Esophagus squamous epithelium (tissue), 5 donors: ENCODE data around the gene RIMBP2. TPM values are rescaled to one million over a fixed set of nuclear protein-coding genes. Genes with fewer than 3 reads are reported as not detected.

Experiments used
- DNase-seq: peaks from one replicate; lab custom pipeline; 2025; lab: John Stamatoyannopoulos, UW
- H3K27ac ChIP-seq, 4 donors: fragments of 200-600 bp; sonication (generic); one replicate each; pipeline ENCODE4 v1.5.1; 2016 to 2019; ENCODE audit warnings: mild to moderate bottlenecking in 1 of 4
- H3K27me3 ChIP-seq, 4 donors: fragments of 200-600 bp; sonication (generic); 1 replicate in 3 of 4; 2 replicates in 1 of 4; pipeline versions ENCODE4 v1.5.1 to v1.6.0; 2017 to 2021; ENCODE audit warnings: antibody characterized with exemption in 1 of 4
- H3K36me3 ChIP-seq, 3 donors: fragments of 200-600 bp; sonication (generic); one replicate each; pipeline ENCODE4 v1.5.1; 2016 to 2019
- H3K4me1 ChIP-seq, 3 donors: fragments of 200-600 bp; sonication (generic); one replicate each; pipeline ENCODE4 v1.5.1; 2017 to 2019
- H3K4me3 ChIP-seq, 4 donors: fragments of 200-600 bp; sonication (generic); 1 replicate in 3 of 4; 2 replicates in 1 of 4; pipeline ENCODE4 v1.5.1; 2016 to 2019; ENCODE audit warnings: mild to moderate bottlenecking in 2 of 4, moderate library complexity in 1 of 4
- H3K9me3 ChIP-seq, 3 donors: fragments of 200-600 bp; sonication (generic); one replicate each; pipeline ENCODE4 v1.5.1; 2016 to 2019
- POLR2A ChIP-seq, 4 donors: fragments of 450-650 bp; IDR thresholded peaks; one replicate each; pipeline ENCODE4 v1.6.1; 2017; ENCODE audit warnings: antibody characterized with exemption in 4 of 4, mild to moderate bottlenecking in 4 of 4, moderate library complexity in 3 of 4
- WGBS, 2 donors: methylation state at CpG; one replicate each; pipeline ENCODE4 v1.1.5; 2018; 5-methylcytosine and 5-hydroxymethylcytosine counted together
- intact Hi-C: fragments of 100-400 bp; cut with DNase I; formaldehyde crosslinking; loops from one replicate; pipeline ENCODE4 v1.15.0; 2022
- total RNA-seq, 4 donors: library from RNA; depleted of rRNA; stranded (reverse); fragments of >200 nt; gene quantifications; one replicate each; pipeline ENCODE4 v1.1.0, GENCODE V29; 2016
- TF ChIP-seq, protein P1 (sequence below), 6 experiments: fragments of 450-650 bp in 4 of 6; fragments of 200-600 bp in 2 of 6; sonication (generic) in 2 of 6; IDR thresholded peaks; one replicate each; pipeline ENCODE4 v1.5.1; 2016 to 2019; ENCODE audit warnings: antibody characterized with exemption in 6 of 6, mild to moderate bottlenecking in 4 of 6, moderate library complexity in 4 of 6
- donor health status: DM: yes; HTN: yes; CAD: no.

Gene RIMBP2
- total RNA-seq, 4 donors from 2014 or later = 0.08 to 0.76 (median 0.46) TPM

DNA sequence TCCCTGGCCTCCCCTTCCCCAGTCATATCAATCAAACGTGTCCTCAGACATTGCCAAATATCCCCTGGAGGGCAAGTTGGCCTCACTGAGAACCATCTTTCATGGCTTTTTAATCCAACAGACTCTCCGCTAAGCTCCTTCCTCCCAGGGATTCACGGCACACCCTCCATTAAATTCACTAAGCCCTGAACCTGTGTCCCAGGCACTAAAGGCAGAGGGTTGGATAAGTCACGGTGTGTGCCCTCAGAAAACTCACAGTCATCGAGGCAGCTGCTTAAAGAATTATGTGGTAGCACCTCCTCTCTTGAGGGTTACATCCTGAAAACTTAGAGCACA, 211.3 kb downstream of the RIMBP2 start:
- DNase-seq = no peak
- no peaks in the 10 kb centered on the region for H3K36me3 ChIP-seq
- H3K4me1 ChIP-seq = no peaks in the 10 kb centered on the region
- H3K4me3 ChIP-seq = no peak overlapping the region
- H3K27me3 ChIP-seq = no peaks in the 10 kb centered on the region
- 70 to 84% methylated on average over 5 of the region's 5 CpGs for WGBS, 2 donors
- H3K9me3 ChIP-seq = no peaks in the 10 kb centered on the region
- intact Hi-C loops = no loop called here
- no peak overlapping the region for H3K27ac ChIP-seq
- TF ChIP-seq, protein P1, sequence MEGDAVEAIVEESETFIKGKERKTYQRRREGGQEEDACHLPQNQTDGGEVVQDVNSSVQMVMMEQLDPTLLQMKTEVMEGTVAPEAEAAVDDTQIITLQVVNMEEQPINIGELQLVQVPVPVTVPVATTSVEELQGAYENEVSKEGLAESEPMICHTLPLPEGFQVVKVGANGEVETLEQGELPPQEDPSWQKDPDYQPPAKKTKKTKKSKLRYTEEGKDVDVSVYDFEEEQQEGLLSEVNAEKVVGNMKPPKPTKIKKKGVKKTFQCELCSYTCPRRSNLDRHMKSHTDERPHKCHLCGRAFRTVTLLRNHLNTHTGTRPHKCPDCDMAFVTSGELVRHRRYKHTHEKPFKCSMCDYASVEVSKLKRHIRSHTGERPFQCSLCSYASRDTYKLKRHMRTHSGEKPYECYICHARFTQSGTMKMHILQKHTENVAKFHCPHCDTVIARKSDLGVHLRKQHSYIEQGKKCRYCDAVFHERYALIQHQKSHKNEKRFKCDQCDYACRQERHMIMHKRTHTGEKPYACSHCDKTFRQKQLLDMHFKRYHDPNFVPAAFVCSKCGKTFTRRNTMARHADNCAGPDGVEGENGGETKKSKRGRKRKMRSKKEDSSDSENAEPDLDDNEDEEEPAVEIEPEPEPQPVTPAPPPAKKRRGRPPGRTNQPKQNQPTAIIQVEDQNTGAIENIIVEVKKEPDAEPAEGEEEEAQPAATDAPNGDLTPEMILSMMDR (IDR thresholded peaks at IDR 0.05) = no peak
- no peak for TF ChIP-seq POLR2A (IDR thresholded peaks at IDR 0.05)

DNA sequence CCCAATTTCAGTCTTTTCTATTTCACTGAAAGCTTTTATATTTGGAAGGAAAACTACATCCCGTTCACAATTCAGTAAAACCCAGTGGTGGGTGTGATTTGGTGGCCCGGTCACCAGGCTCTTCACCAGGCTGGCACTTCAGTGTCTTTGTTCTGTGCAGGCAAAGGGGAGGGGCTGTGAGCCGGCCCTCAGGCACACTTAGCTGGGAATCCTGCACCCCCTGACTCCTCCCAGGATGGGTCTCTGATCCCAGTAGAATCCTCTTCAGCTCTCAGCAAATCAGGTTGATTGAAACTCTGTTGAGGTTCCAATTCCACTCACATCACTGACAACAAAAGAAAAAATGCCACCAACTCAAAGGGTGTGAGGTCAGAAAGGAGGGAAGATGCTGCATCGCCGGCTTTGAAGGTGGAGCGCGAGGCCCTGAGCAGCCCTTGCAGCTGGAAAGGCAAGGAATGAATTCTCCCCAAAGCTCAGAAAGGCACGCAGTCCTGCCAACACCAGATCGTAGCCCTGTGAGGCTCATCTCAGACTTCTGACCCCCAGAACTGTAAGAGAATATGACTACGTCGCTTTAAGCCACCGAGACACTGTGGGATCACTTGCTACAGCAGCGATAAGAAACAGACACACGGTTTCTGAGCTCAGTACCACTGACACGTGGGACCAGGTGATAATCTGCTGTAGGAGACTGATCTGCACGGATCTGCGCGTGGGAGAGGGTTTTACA, 211.8 kb downstream of the RIMBP2 start:
- no peaks in the 10 kb centered on the region for H3K4me1 ChIP-seq
- H3K4me3 ChIP-seq = no peak overlapping the region
- intact Hi-C loops = no loop called here
- H3K27ac ChIP-seq = no peak overlapping the region
- no peak for DNase-seq
- WGBS, 2 donors = 70 to 79% methylated on average over 16 to 18 of the region's 18 CpGs
- H3K36me3 ChIP-seq = no peaks in the 10 kb centered on the region
- H3K9me3 ChIP-seq = no peaks in the 10 kb centered on the region
- TF ChIP-seq POLR2A (IDR thresholded peaks at IDR 0.05) = no peak
- TF ChIP-seq, protein P1 (IDR thresholded peaks at IDR 0.05) = no peak
- no peaks in the 10 kb centered on the region for H3K27me3 ChIP-seq

DNA sequence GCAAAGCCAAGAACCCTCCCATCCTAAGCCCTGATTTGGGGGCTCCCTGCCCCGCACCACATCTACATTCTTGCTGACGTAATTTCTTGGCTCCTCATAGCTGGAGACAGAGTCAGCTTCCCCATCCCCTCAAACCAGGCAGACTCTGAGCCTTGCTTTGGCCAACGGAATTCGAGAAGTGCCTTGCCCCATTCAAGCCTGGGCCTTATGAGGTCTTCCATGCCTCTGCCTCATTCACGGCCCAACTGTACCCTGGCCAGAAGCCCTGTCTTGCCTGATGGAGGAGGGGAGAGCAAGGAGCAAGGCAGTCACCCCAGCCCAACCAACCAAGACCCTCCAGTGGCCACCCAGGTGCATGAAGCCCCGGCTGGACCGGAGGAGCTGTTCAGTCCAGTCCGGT, 214.3 kb downstream of the RIMBP2 start:
- TF ChIP-seq, protein P1 (IDR thresholded peaks at IDR 0.05) = no peak
- no peak for TF ChIP-seq POLR2A (IDR thresholded peaks at IDR 0.05)
- H3K4me1 ChIP-seq = no peaks in the 10 kb centered on the region
- no peaks in the 10 kb centered on the region for H3K36me3 ChIP-seq
- intact Hi-C loops = no loop called here
- no peaks in the 10 kb centered on the region for H3K9me3 ChIP-seq
- 78 to 87% methylated on average over 4 to 5 of the region's 8 CpGs for WGBS, 2 donors
- no peak for DNase-seq
- no peaks in the 10 kb centered on the region for H3K27me3 ChIP-seq
- no peak overlapping the region for H3K27ac ChIP-seq
- H3K4me3 ChIP-seq = no peak overlapping the region

- H3K27me3 ChIP-seq = no peaks in the 10 kb centered on the region
Measured at GRCh38 chr12:130500835-130501330, 215.2 kb downstream of the RIMBP2 start.

GRCh38 chr12:130499474-130499873, 216.6 kb downstream of the RIMBP2 start:
- DNase-seq = no peak
- peaks cover 0 to 11% (median 0%) of the 10 kb centered on the region in 4 donors for H3K27me3 ChIP-seq
- TF ChIP-seq, protein P1 (IDR thresholded peaks at IDR 0.05) = no peak
- no peak for TF ChIP-seq POLR2A (IDR thresholded peaks at IDR 0.05)
- H3K36me3 ChIP-seq = no peaks in the 10 kb centered on the region
- H3K4me3 ChIP-seq = no peak overlapping the region
- no peak overlapping the region for H3K27ac ChIP-seq
- no peaks in the 10 kb centered on the region for H3K9me3 ChIP-seq
- H3K4me1 ChIP-seq = no peaks in the 10 kb centered on the region
- intact Hi-C loops = no loop called here
- WGBS, 2 donors = 59 to 62% methylated on average over 4 of the region's 4 CpGs

More at GRCh38 chr12:130500835-130501330, 215.2 kb downstream of the RIMBP2 start:
- no peaks in the 10 kb centered on the region for H3K4me1 ChIP-seq
- TF ChIP-seq, protein P1 (IDR thresholded peaks at IDR 0.05) = no peak
- TF ChIP-seq POLR2A (IDR thresholded peaks at IDR 0.05) = no peak
- intact Hi-C loops = no loop called here
- WGBS, 2 donors = 67 to 80% methylated on average over 9 to 15 of the region's 16 CpGs
- H3K9me3 ChIP-seq = no peaks in the 10 kb centered on the region
- no peaks in the 10 kb centered on the region for H3K36me3 ChIP-seq
- no peak for DNase-seq
- H3K4me3 ChIP-seq = no peak overlapping the region
- no peak overlapping the region for H3K27ac ChIP-seq
